ENCODE measurements around the gene MACROH2A2. TPM values are rescaled to one million over a fixed set of nuclear protein-coding genes. Genes with fewer than 3 reads are reported as not detected.
"Not testable (repeated sequence)": the region's sequence is repeated elsewhere in the genome, so short reads cannot be mapped to it uniquely, and the experiment has no call there.

Gene MACROH2A2
- total RNA-seq, 1 donor from 2014 or later, result not detected

GRCh38 chr10:70096705-70097420 lies 44.2 kb downstream of the MACROH2A2 start:
- Mint-ChIP-seq H3K36me3 (ENCODE audit: low read depth) (no peaks in the 10 kb centered on the region), H3K27ac (no peak overlapping the region), H3K4me1 (no peaks in the 10 kb centered on the region), H3K4me3 (no peak overlapping the region), H3K27me3 (peaks cover 4% of the 10 kb centered on the region), H3K9me3 (peaks cover 2% of the 10 kb centered on the region)
- ATAC-seq (ENCODE audit: low read depth) (no peak), DNase-seq (no peak)
- CTCF ChIA-PET, result interaction anchor here (1.1 kb wide), 1 partner anchor 19 kb away, joined by 3 read pairs; no protein-coding TSS in a partner anchor
- intact Hi-C loops (cut with micrococcal nuclease), result no loop called here
- TF ChIP-seq, protein P1, sequence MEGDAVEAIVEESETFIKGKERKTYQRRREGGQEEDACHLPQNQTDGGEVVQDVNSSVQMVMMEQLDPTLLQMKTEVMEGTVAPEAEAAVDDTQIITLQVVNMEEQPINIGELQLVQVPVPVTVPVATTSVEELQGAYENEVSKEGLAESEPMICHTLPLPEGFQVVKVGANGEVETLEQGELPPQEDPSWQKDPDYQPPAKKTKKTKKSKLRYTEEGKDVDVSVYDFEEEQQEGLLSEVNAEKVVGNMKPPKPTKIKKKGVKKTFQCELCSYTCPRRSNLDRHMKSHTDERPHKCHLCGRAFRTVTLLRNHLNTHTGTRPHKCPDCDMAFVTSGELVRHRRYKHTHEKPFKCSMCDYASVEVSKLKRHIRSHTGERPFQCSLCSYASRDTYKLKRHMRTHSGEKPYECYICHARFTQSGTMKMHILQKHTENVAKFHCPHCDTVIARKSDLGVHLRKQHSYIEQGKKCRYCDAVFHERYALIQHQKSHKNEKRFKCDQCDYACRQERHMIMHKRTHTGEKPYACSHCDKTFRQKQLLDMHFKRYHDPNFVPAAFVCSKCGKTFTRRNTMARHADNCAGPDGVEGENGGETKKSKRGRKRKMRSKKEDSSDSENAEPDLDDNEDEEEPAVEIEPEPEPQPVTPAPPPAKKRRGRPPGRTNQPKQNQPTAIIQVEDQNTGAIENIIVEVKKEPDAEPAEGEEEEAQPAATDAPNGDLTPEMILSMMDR (IDR thresholded peaks at IDR 0.05), result no peak
- POLR2A ChIA-PET, result no interaction called here

DNA sequence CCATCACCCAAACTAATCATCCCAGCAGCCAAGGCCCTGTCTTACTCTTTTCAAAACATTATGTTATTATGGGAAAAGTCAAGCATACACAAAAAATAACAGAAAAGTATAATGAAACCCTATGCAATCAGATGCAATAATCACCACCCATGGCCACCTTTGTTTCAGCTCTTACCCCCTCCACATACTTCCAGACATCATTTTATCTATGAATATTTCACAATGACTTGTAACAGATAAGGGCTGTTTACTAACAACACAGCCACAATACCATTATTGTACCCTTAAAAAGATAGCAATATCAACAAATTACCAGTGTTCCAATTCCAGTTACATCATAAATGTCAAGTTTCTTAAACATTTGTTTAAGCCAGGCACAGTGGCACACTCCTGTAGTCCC lies 44.8 kb downstream of the MACROH2A2 start:
- Mint-ChIP-seq H3K4me3 (no peak overlapping the region), H3K27ac (no peak overlapping the region), H3K9me3 (peaks cover 2% of the 10 kb centered on the region), H3K4me1 (no peaks in the 10 kb centered on the region), H3K36me3 (ENCODE audit: low read depth) (no peaks in the 10 kb centered on the region), H3K27me3 (peaks cover 2% of the 10 kb centered on the region)
- intact Hi-C loops (cut with micrococcal nuclease), result no loop called here
- ATAC-seq (ENCODE audit: low read depth), result no peak
- DNase-seq, result no peak
- POLR2A ChIA-PET, result no interaction called here
- CTCF ChIA-PET, result interaction anchor here (1.1 kb wide), 1 partner anchor 18 kb away, joined by 3 read pairs; no protein-coding TSS in a partner anchor
- TF ChIP-seq, protein P1 (IDR thresholded peaks at IDR 0.05), result no peak

- DNase-seq, result no peak
- H3K4me3 Mint-ChIP-seq, result no peak overlapping the region
- CTCF ChIA-PET, result interaction anchor here (1.1 kb wide), 1 partner anchor 17 kb away, joined by 3 read pairs; no protein-coding TSS in a partner anchor
- intact Hi-C loops (cut with micrococcal nuclease), result no loop called here
- TF ChIP-seq, protein P1 (IDR thresholded peaks at IDR 0.05), result no peak
- H3K9me3 Mint-ChIP-seq, result peaks cover 2% of the 10 kb centered on the region
- H3K27me3 Mint-ChIP-seq, result peaks cover 2% of the 10 kb centered on the region
- POLR2A ChIA-PET, result no interaction called here
- no peaks in the 10 kb centered on the region for H3K4me1 Mint-ChIP-seq
- ATAC-seq (ENCODE audit: low read depth), result no peak
- no peak overlapping the region for H3K27ac Mint-ChIP-seq
- H3K36me3 Mint-ChIP-seq (ENCODE audit: low read depth), result no peaks in the 10 kb centered on the region
Observed at GRCh38 chr10:70098271-70098670, 45.6 kb downstream of the MACROH2A2 start.

DNA sequence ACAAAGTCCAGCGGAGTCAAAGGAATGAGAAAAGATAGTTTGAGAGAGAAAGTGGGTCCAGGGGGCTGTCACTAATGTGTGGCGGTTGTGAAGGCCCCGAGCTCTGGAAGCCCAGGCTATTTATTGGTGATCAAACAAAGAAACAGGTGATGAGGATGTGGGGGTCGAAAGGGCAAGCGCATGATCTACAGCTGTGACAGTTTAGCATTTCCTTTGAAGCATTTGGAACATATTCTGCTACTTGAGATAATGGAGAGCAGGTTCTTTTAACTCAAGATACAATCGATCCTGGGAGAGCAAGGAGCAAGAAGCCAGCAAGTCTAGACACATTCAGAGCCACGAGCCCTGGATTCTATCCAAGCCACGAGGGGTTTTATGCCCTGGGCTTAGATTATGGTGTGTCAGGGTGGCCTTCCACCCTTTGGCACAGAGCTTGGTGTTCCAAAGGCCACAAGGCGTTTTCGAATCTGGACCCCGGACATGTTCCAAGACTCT lies 48.5 kb downstream of the MACROH2A2 start:
- H3K27me3 Mint-ChIP-seq; H3K27ac Mint-ChIP-seq; CTCF ChIA-PET; ATAC-seq (ENCODE audit: low read depth); H3K9me3 Mint-ChIP-seq; H3K36me3 Mint-ChIP-seq (ENCODE audit: low read depth); H3K4me3 Mint-ChIP-seq; intact Hi-C loops (cut with micrococcal nuclease); POLR2A ChIA-PET; H3K4me1 Mint-ChIP-seq; DNase-seq: not testable (repeated sequence)

DNA sequence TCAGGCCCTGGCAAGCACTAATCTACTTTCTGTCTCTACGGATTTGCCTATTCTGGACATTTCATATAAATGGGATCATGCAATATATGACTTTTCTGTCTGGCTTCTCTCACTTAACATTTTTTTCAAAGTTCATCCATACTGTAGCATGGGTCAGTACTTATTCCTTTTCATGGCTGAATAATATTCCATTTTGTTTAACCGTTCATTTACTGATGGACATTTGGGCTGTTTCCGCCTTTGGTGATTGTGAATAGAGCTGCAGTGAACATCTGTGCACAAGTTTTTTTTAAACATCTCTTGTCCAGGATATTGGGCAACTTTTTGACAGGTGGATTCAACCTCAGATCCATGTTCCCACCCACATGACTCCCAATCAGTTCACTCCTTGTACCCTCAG lies 49.0 kb downstream of the MACROH2A2 start:
- H3K27me3 Mint-ChIP-seq, result no peaks in the 10 kb centered on the region
- POLR2A ChIA-PET, result no interaction called here
- H3K4me3 Mint-ChIP-seq, result no peak overlapping the region
- H3K9me3 Mint-ChIP-seq, result peaks cover 2% of the 10 kb centered on the region
- DNase-seq (no peak), ATAC-seq (ENCODE audit: low read depth) (no peak)
- H3K27ac Mint-ChIP-seq, result no peak overlapping the region
- CTCF ChIA-PET, result no interaction called here
- TF ChIP-seq, protein P1 (IDR thresholded peaks at IDR 0.05), result no peak
- no peaks in the 10 kb centered on the region for H3K36me3 Mint-ChIP-seq (ENCODE audit: low read depth)
- intact Hi-C loops (cut with micrococcal nuclease), result no loop called here
- H3K4me1 Mint-ChIP-seq, result no peaks in the 10 kb centered on the region
